OCI-LY1 (cell line): ENCODE measurements around the gene DCAF16.
"Not testable (repeated sequence)": the region's sequence is repeated elsewhere in the genome, so short reads cannot be mapped to it uniquely, and the experiment has no call there.

Experiments used
- H2AFZ ChIP-seq: fragments of 200-600 bp; sonication (generic), shearing (Covaris generic); 2 replicates; pipeline ENCODE4 v1.6.0; 2014; ENCODE audit warnings: antibody characterized with exemption, mild to moderate bottlenecking, low read length
- H3F3A ChIP-seq: fragments of 200-600 bp; sonication (generic), shearing (Covaris generic); 2 replicates; pipeline ENCODE4 v1.6.0; 2014; ENCODE audit warnings: mild to moderate bottlenecking, antibody characterized with exemption, low read length, moderate library complexity; ENCODE audit not compliant: insufficient read depth
- H3K27ac ChIP-seq: fragments of 200-600 bp; sonication (generic); 2 replicates; pipeline ENCODE4 v1.5.1; 2014; ENCODE audit warnings: low read length, mixed run types, mild to moderate bottlenecking, low read depth; ENCODE audit not compliant: poor library complexity, severe bottlenecking
- H3K27me3 ChIP-seq: fragments of 200-600 bp; sonication (generic); 2 replicates; pipeline ENCODE4 v1.6.0; 2014; ENCODE audit warnings: antibody characterized with exemption, mild to moderate bottlenecking, low read length, moderate library complexity; ENCODE audit not compliant: insufficient read depth
- H3K36me3 ChIP-seq: fragments of 200-600 bp; sonication (generic); 2 replicates; pipeline ENCODE4 v1.6.1; 2014; ENCODE audit warnings: mild to moderate bottlenecking, antibody characterized with exemption, low read length, moderate library complexity, mixed read lengths; ENCODE audit not compliant: insufficient read depth
- H3K4me1 ChIP-seq: fragments of 200-600 bp; sonication (generic); 2 replicates; pipeline ENCODE4 v1.5.1; 2014; ENCODE audit warnings: mild to moderate bottlenecking, low read length, moderate library complexity; ENCODE audit not compliant: insufficient read depth, severe bottlenecking
- H3K4me2 ChIP-seq: fragments of 200-600 bp; sonication (generic), shearing (Covaris generic); 2 replicates; pipeline ENCODE4 v1.6.1; 2014; ENCODE audit warnings: low read length
- H3K4me3 ChIP-seq: fragments of 200-600 bp; sonication (generic); 2 replicates; pipeline ENCODE4 v1.5.1; 2014; ENCODE audit warnings: low read length, low read depth, mild to moderate bottlenecking, mixed read lengths; ENCODE audit not compliant: poor library complexity, severe bottlenecking
- H3K79me2 ChIP-seq: fragments of 200-600 bp; shearing (Covaris generic); 2 replicates; pipeline ENCODE4 v1.6.1; 2016; ENCODE audit warnings: mixed run types, low read length, mixed read lengths; ENCODE audit not compliant: insufficient read depth
- H3K9ac ChIP-seq: fragments of 200-600 bp; sonication (generic), shearing (Covaris generic); 2 replicates; pipeline ENCODE4 v1.6.1; 2014; ENCODE audit warnings: mild to moderate bottlenecking, low read length, mixed read lengths
- H3K9me2 ChIP-seq: fragments of 200-600 bp; sonication (generic), shearing (Covaris generic); 2 replicates; pipeline ENCODE4 v1.6.1; 2014; ENCODE audit warnings: low read depth, mild to moderate bottlenecking, low read length, mixed read lengths
- H3K9me3 ChIP-seq: fragments of 200-600 bp; shearing (Covaris generic); 2 replicates; pipeline ENCODE4 v1.6.1; 2014; ENCODE audit warnings: low read length, mixed read lengths
- H4K20me1 ChIP-seq: fragments of 200-600 bp; sonication (generic), shearing (Covaris generic); 2 replicates; pipeline ENCODE4 v1.6.0; 2016; ENCODE audit warnings: mild to moderate bottlenecking, low read length; ENCODE audit not compliant: insufficient read depth
- CTCF ChIP-seq: fragments of 200-600 bp; sonication (generic), shearing (Covaris generic); IDR thresholded peaks from 2 replicates; pipeline ENCODE4 v1.5.1; 2017; ENCODE audit warnings: mild to moderate bottlenecking, antibody characterized with exemption, low read length, moderate library complexity, mixed read lengths
- EZH2 ChIP-seq: fragments of 200-600 bp; sonication (generic), shearing (Covaris generic); IDR thresholded peaks from 2 replicates; pipeline ENCODE4 v1.8.0; 2017; ENCODE audit warnings: borderline replicate concordance, mixed run types, mild to moderate bottlenecking, antibody characterized with exemption, low read length, moderate library complexity, mixed read lengths

The DCAF16 gene

GRCh38 chr4:17851959-17852358 lies 41.4 kb upstream of the DCAF16 start:
- no peaks in the 10 kb centered on the region for H3K79me2 ChIP-seq
- H2AFZ ChIP-seq, result no peak overlapping the region
- no peaks in the 10 kb centered on the region for H3K4me1 ChIP-seq

GRCh38 chr4:17850295-17850694 lies 39.7 kb upstream of the DCAF16 start:
- not testable (repeated sequence) for H3K9me3 ChIP-seq, H3F3A ChIP-seq, H2AFZ ChIP-seq, H3K4me3 ChIP-seq, H4K20me1 ChIP-seq, H3K79me2 ChIP-seq, H3K4me2 ChIP-seq, H3K27me3 ChIP-seq, H3K9me2 ChIP-seq, H3K4me1 ChIP-seq, H3K27ac ChIP-seq, H3K36me3 ChIP-seq, H3K9ac ChIP-seq

More at GRCh38 chr4:17851959-17852358, 41.4 kb upstream of the DCAF16 start:
- no peaks in the 10 kb centered on the region for H3K9me2 ChIP-seq
- no peaks in the 10 kb centered on the region for H3K27me3 ChIP-seq
- no peaks in the 10 kb centered on the region for H3F3A ChIP-seq
- no peak overlapping the region for H3K4me3 ChIP-seq
- no peak overlapping the region for H3K27ac ChIP-seq
- no peak overlapping the region for H3K4me2 ChIP-seq
- no peaks in the 10 kb centered on the region for H3K9me3 ChIP-seq
- H3K9ac ChIP-seq, result no peak overlapping the region
- no peak for TF ChIP-seq CTCF
- TF ChIP-seq EZH2, result no peak
- H3K36me3 ChIP-seq, result no peaks in the 10 kb centered on the region
- H4K20me1 ChIP-seq, result no peaks in the 10 kb centered on the region

GRCh38 chr4:17846266-17846665 lies 35.7 kb upstream of the DCAF16 start:
- H3K36me3 ChIP-seq, result peaks cover 44% of the 10 kb centered on the region

More at GRCh38 chr4:17846266-17846665, 35.7 kb upstream of the DCAF16 start:
- no peaks in the 10 kb centered on the region for H4K20me1 ChIP-seq
- no peak overlapping the region for H3K9ac ChIP-seq
- TF ChIP-seq EZH2 (no peak), CTCF (no peak)
- H3K79me2 ChIP-seq, result no peaks in the 10 kb centered on the region
- no peak overlapping the region for H2AFZ ChIP-seq
- no peaks in the 10 kb centered on the region for H3K9me2 ChIP-seq
- H3K27ac ChIP-seq, result no peak overlapping the region
- no peak overlapping the region for H3K4me3 ChIP-seq
- no peaks in the 10 kb centered on the region for H3K9me3 ChIP-seq
- H3K27me3 ChIP-seq, result no peaks in the 10 kb centered on the region
- no peak overlapping the region for H3K4me2 ChIP-seq
- H3F3A ChIP-seq, result no peaks in the 10 kb centered on the region
- H3K4me1 ChIP-seq, result no peaks in the 10 kb centered on the region
